Raji (cell line): ENCODE measurements around the gene SH3D19.

Experiments
- POLR2A ChIP-seq: IDR thresholded peaks from 2 replicates; pipeline ENCODE4 v1.6.1; 2011; ENCODE audit warnings: low read depth, low read length, control low read depth; ENCODE audit not compliant: insufficient read depth

Gene SH3D19

GRCh38 chr4:151325111-151325948, at the start of gene SH3D19:
SH3D19 (minus strand) TSS chr4:151325605; CDS start chr4:151325352, 253 bp downstream.
- TF ChIP-seq POLR2A: no peak

GRCh38 chr4:151362404-151363164, 37.2 kb upstream of the SH3D19 start:
- no peak for TF ChIP-seq POLR2A

- TF ChIP-seq POLR2A: no peak
Observed at GRCh38 chr4:151361966-151362365, 36.6 kb upstream of the SH3D19 start.

- no peak for TF ChIP-seq POLR2A
Observed at GRCh38 chr4:151361126-151361525, 35.7 kb upstream of the SH3D19 start.

GRCh38 chr4:151359576-151359975, 34.2 kb upstream of the SH3D19 start:
- TF ChIP-seq POLR2A: no peak

GRCh38 chr4:151358266-151358665, 32.9 kb upstream of the SH3D19 start:
- no peak for TF ChIP-seq POLR2A

GRCh38 chr4:151356510-151356909, 31.1 kb upstream of the SH3D19 start:
- no peak for TF ChIP-seq POLR2A

- no peak for TF ChIP-seq POLR2A
Observed at GRCh38 chr4:151355155-151355554, 29.8 kb upstream of the SH3D19 start.

- no peak for TF ChIP-seq POLR2A
Observed at GRCh38 chr4:151347490-151348235, 22.3 kb upstream of the SH3D19 start.

GRCh38 chr4:151344948-151345347, 19.5 kb upstream of the SH3D19 start:
- no peak for TF ChIP-seq POLR2A

GRCh38 chr4:151340751-151341385, 15.5 kb upstream of the SH3D19 start:
- TF ChIP-seq POLR2A: no peak

- no peak for TF ChIP-seq POLR2A
Observed at GRCh38 chr4:151339467-151339866, 14.1 kb upstream of the SH3D19 start.

GRCh38 chr4:151331276-151332042, 6.1 kb upstream of the SH3D19 start:
- no peak for TF ChIP-seq POLR2A

- TF ChIP-seq POLR2A: no peak
Observed at GRCh38 chr4:151329217-151330007, 4.0 kb upstream of the SH3D19 start.

- TF ChIP-seq POLR2A: no peak
Observed at GRCh38 chr4:151325949-151326246, 493 bp upstream of the SH3D19 start.
